CD4-positive, alpha-beta memory T cell (primary cell): ENCODE results near the gene LRRC37A2. TPM values are rescaled to one million over a fixed set of nuclear protein-coding genes. Genes with fewer than 3 reads are reported as not detected.
"Not testable (repeated sequence)": the region's sequence is repeated elsewhere in the genome, so short reads cannot be mapped to it uniquely, and the experiment has no call there.

Experiments
- CTCF ChIA-PET: fragments of 350-600 bp; sonication (Branson Sonifier 250); formaldehyde crosslinking; loops from one replicate; lab custom pipeline; 2021; ENCODE audit warnings: inconsistent platforms; ENCODE audit not compliant: partially characterized antibody; lab: Charles Lee
- POLR2A ChIA-PET: fragments of 350-600 bp; sonication (Branson Sonifier 250); formaldehyde crosslinking; loops from one replicate; lab custom pipeline; 2021; ENCODE audit not compliant: partially characterized antibody; lab: Charles Lee
- DNase-seq, 5 donors: peaks; one replicate each; pipeline versions ENCODE4 v3.0.0 to v3.0.0-alpha.2; 2020 to 2022; ENCODE audit warnings: mixed read lengths in 1 of 5
- H3K27ac ChIP-seq: one replicate; pipeline ENCODE4 v1.7.0; 2013; ENCODE audit warnings: low read depth, low read length
- H3K27me3 ChIP-seq: 2 replicates; pipeline ENCODE4 v1.7.0; 2013; ENCODE audit warnings: mild to moderate bottlenecking, low read length, moderate library complexity; ENCODE audit not compliant: insufficient read depth
- H3K36me3 ChIP-seq: 2 replicates; pipeline ENCODE4 v1.7.0; 2013; ENCODE audit warnings: mild to moderate bottlenecking, low read length, moderate library complexity; ENCODE audit not compliant: insufficient read depth
- H3K4me1 ChIP-seq: 2 replicates; pipeline ENCODE4 v1.7.0; 2013; ENCODE audit warnings: mild to moderate bottlenecking, low read length, moderate library complexity; ENCODE audit not compliant: insufficient read depth
- H3K4me3 ChIP-seq, 2 donors: one replicate each; pipeline ENCODE4 v1.7.0; 2013; ENCODE audit warnings: low read length in 2 of 2, mild to moderate bottlenecking in 1 of 2
- H3K9me3 ChIP-seq, 2 donors: one replicate each; pipeline ENCODE4 v1.7.0; 2013; ENCODE audit warnings: low read length in 2 of 2, control low read depth in 1 of 2; ENCODE audit not compliant: control insufficient read depth in 1 of 2
- H3K27ac Mint-ChIP-seq, 7 donors: one replicate each; pipeline ENCODE4 v1.8.0; 2020 to 2021; ENCODE audit warnings: mixed read lengths in 7 of 7, mild to moderate bottlenecking in 6 of 7, inconsistent platforms in 3 of 7, moderate library complexity in 3 of 7
- H3K27me3 Mint-ChIP-seq, 2 donors: one replicate each; pipeline ENCODE4 v1.8.0; 2020 to 2021; ENCODE audit warnings: mixed read lengths in 2 of 2
- H3K36me3 Mint-ChIP-seq, 2 donors: one replicate each; pipeline ENCODE4 v1.8.0; 2020 to 2021; ENCODE audit warnings: mixed read lengths in 2 of 2, inconsistent platforms in 1 of 2, mild to moderate bottlenecking in 1 of 2
- H3K4me1 Mint-ChIP-seq, 4 donors: one replicate each; pipeline ENCODE4 v1.8.0; 2020 to 2021; ENCODE audit warnings: mixed read lengths in 4 of 4, mild to moderate bottlenecking in 1 of 4
- H3K4me3 Mint-ChIP-seq, 8 donors: one replicate each; pipeline ENCODE4 v1.8.0; 2020 to 2021; ENCODE audit warnings: mixed read lengths in 8 of 8, mild to moderate bottlenecking in 7 of 8, moderate library complexity in 6 of 8, inconsistent platforms in 3 of 8
- H3K9me3 Mint-ChIP-seq, 8 donors: one replicate each; pipeline ENCODE4 v1.8.0; 2020 to 2021; ENCODE audit warnings: mixed read lengths in 8 of 8, mild to moderate bottlenecking in 5 of 8, inconsistent platforms in 3 of 8, moderate library complexity in 1 of 8
- intact Hi-C: fragments of 100-400 bp; cut with micrococcal nuclease; formaldehyde crosslinking; loops from one replicate; pipeline ENCODE4 v1.15.1; 2023
- polyA plus RNA-seq, 2 donors: library from polyadenylated mRNA; unstranded; fragments of 300-500 nt; fragmentation: Illumina TruSeq; gene quantifications; one replicate each; pipeline ENCODE4 v1.2.3, GENCODE V29; 2021
- total RNA-seq, 2 experiments: library from RNA; stranded (reverse); gene quantifications; one replicate each; pipeline ENCODE4 v1.2.3, GENCODE V29; 2021

The LRRC37A2 gene
- total RNA-seq = 10 to 100 TPM; 46.4 to 49.3 TPM
- 10 to 100 TPM in 1 of 2 donors, 1 to 10 TPM in 1; 5.6 to 12.0 TPM for polyA plus RNA-seq

- H3K4me1 Mint-ChIP-seq, H3K4me3 ChIP-seq, H3K9me3 ChIP-seq, H3K27me3 ChIP-seq, intact Hi-C loops, H3K27ac ChIP-seq, POLR2A ChIA-PET, H3K9me3 Mint-ChIP-seq, DNase-seq, H3K4me1 ChIP-seq, H3K27me3 Mint-ChIP-seq, H3K27ac Mint-ChIP-seq, CTCF ChIA-PET, H3K4me3 Mint-ChIP-seq, H3K36me3 Mint-ChIP-seq, H3K36me3 ChIP-seq: not testable (repeated sequence)
These were observed at the start of gene LRRC37A2 for GRCh38 chr17:46512168-46512567. LRRC37A2 (plus strand) TSS chr17:46512468; CDS start chr17:46512713, 245 bp downstream.

GRCh38 chr17:46467618-46468017 lies 44.6 kb upstream of the LRRC37A2 start:
- H3K4me1 ChIP-seq, H3K9me3 ChIP-seq, H3K4me1 Mint-ChIP-seq, DNase-seq, H3K36me3 ChIP-seq, H3K27ac ChIP-seq, H3K27ac Mint-ChIP-seq, H3K36me3 Mint-ChIP-seq, intact Hi-C loops, H3K9me3 Mint-ChIP-seq, CTCF ChIA-PET, H3K4me3 ChIP-seq, H3K4me3 Mint-ChIP-seq, H3K27me3 Mint-ChIP-seq, POLR2A ChIA-PET, H3K27me3 ChIP-seq: not testable (repeated sequence)

GRCh38 chr17:46474489-46474888 lies 37.8 kb upstream of the LRRC37A2 start:
- not testable (repeated sequence) for H3K27me3 ChIP-seq

GRCh38 chr17:46475583-46475982 lies 36.7 kb upstream of the LRRC37A2 start:
- H3K4me3 Mint-ChIP-seq, H3K4me3 ChIP-seq, H3K27ac ChIP-seq, H3K9me3 ChIP-seq, DNase-seq, H3K27me3 Mint-ChIP-seq, H3K36me3 Mint-ChIP-seq, POLR2A ChIA-PET, H3K9me3 Mint-ChIP-seq, H3K36me3 ChIP-seq, H3K4me1 ChIP-seq, H3K27ac Mint-ChIP-seq, H3K27me3 ChIP-seq, intact Hi-C loops, CTCF ChIA-PET, H3K4me1 Mint-ChIP-seq: not testable (repeated sequence)

More at GRCh38 chr17:46474489-46474888, 37.8 kb upstream of the LRRC37A2 start:
- DNase-seq, H3K36me3 Mint-ChIP-seq, CTCF ChIA-PET, H3K27me3 Mint-ChIP-seq, H3K4me1 ChIP-seq, H3K27ac ChIP-seq, H3K36me3 ChIP-seq, H3K4me1 Mint-ChIP-seq, H3K9me3 Mint-ChIP-seq, H3K4me3 ChIP-seq, POLR2A ChIA-PET, H3K9me3 ChIP-seq, H3K4me3 Mint-ChIP-seq, intact Hi-C loops, H3K27ac Mint-ChIP-seq: not testable (repeated sequence)

- H3K27me3 ChIP-seq, H3K36me3 Mint-ChIP-seq, intact Hi-C loops, POLR2A ChIA-PET, H3K4me1 ChIP-seq, H3K27me3 Mint-ChIP-seq, H3K36me3 ChIP-seq, H3K4me3 Mint-ChIP-seq, H3K9me3 ChIP-seq, H3K27ac ChIP-seq, H3K27ac Mint-ChIP-seq, CTCF ChIA-PET, DNase-seq, H3K9me3 Mint-ChIP-seq, H3K4me1 Mint-ChIP-seq, H3K4me3 ChIP-seq: not testable (repeated sequence)
These were observed 33.4 kb upstream of the LRRC37A2 start for GRCh38 chr17:46478823-46479222.

GRCh38 chr17:46481310-46481709 lies 31.0 kb upstream of the LRRC37A2 start:
- H3K4me1 ChIP-seq, H3K36me3 Mint-ChIP-seq, H3K27me3 ChIP-seq, H3K27ac Mint-ChIP-seq, H3K9me3 Mint-ChIP-seq, intact Hi-C loops, H3K27me3 Mint-ChIP-seq, H3K36me3 ChIP-seq, H3K4me3 Mint-ChIP-seq, H3K4me3 ChIP-seq, CTCF ChIA-PET, H3K9me3 ChIP-seq, H3K4me1 Mint-ChIP-seq, POLR2A ChIA-PET, DNase-seq, H3K27ac ChIP-seq: not testable (repeated sequence)

GRCh38 chr17:46492021-46492420 lies 20.2 kb upstream of the LRRC37A2 start:
- DNase-seq, CTCF ChIA-PET, H3K4me1 Mint-ChIP-seq, H3K27ac Mint-ChIP-seq, H3K9me3 ChIP-seq, H3K27me3 ChIP-seq, POLR2A ChIA-PET, H3K4me3 ChIP-seq, H3K36me3 Mint-ChIP-seq, H3K36me3 ChIP-seq, H3K4me1 ChIP-seq, H3K27me3 Mint-ChIP-seq, H3K9me3 Mint-ChIP-seq, intact Hi-C loops, H3K4me3 Mint-ChIP-seq, H3K27ac ChIP-seq: not testable (repeated sequence)

- H3K27me3 ChIP-seq, H3K36me3 Mint-ChIP-seq, POLR2A ChIA-PET, H3K9me3 ChIP-seq, CTCF ChIA-PET, H3K27me3 Mint-ChIP-seq, H3K36me3 ChIP-seq, H3K9me3 Mint-ChIP-seq, H3K4me3 Mint-ChIP-seq, H3K4me1 ChIP-seq, intact Hi-C loops, H3K27ac ChIP-seq, H3K27ac Mint-ChIP-seq, DNase-seq, H3K4me3 ChIP-seq: not testable (repeated sequence)
- H3K4me1 Mint-ChIP-seq = peaks cover 0 to 16% (median 7%) of the 10 kb centered on the region in 4 donors
These were observed 12.7 kb upstream of the LRRC37A2 start for GRCh38 chr17:46499437-46500139.
